Thyroid gland (tissue), 4 donors: ENCODE data around the gene NDUFAF4. TPM values are rescaled to one million over a fixed set of nuclear protein-coding genes. Genes with fewer than 3 reads are reported as not detected.

Experiments
- DNase-seq, 2 donors: peaks; one replicate each; pipeline ENCODE4 v3.0.0-alpha.2; 2019
- H3K27ac ChIP-seq, 3 donors: fragments of 200-600 bp; sonication (generic); 1 replicate in 2 of 3; 2 replicates in 1 of 3; pipeline ENCODE4 v1.5.1; 2016 to 2019; ENCODE audit warnings: mild to moderate bottlenecking in 1 of 3, moderate library complexity in 1 of 3
- H3K27me3 ChIP-seq: fragments of 200-600 bp; sonication (generic); one replicate; pipeline ENCODE4 v1.5.1; 2019
- H3K36me3 ChIP-seq, 2 donors: fragments of 200-600 bp; sonication (generic); one replicate each; pipeline ENCODE4 v1.5.1; 2016 to 2019
- H3K4me1 ChIP-seq, 2 donors: fragments of 200-600 bp; sonication (generic); one replicate each; pipeline ENCODE4 v1.5.1; 2017 to 2019
- H3K4me3 ChIP-seq, 3 donors: fragments of 200-600 bp; sonication (generic); replicated peaks in 1 of 3; 1 replicate in 2 of 3; 2 replicates in 1 of 3; pipeline ENCODE4 v1.5.1; 2016; ENCODE audit warnings: mild to moderate bottlenecking in 1 of 3
- H3K9me3 ChIP-seq: fragments of 200-600 bp; sonication (generic); one replicate; pipeline ENCODE4 v1.5.1; 2017
- CTCF ChIP-seq, 6 experiments: fragments of 200-600 bp in 3 of 6; fragments of 450-650 bp in 3 of 6; sonication (generic) in 3 of 6; IDR thresholded peaks; one replicate each; pipeline ENCODE4 v1.5.1; 2016 to 2019; ENCODE audit warnings: antibody characterized with exemption in 6 of 6, mild to moderate bottlenecking in 2 of 6, inconsistent platforms in 1 of 6, moderate library complexity in 1 of 6
- POLR2A ChIP-seq, 2 donors: fragments of 450-650 bp; IDR thresholded peaks; one replicate each; pipeline ENCODE4 v1.6.1; 2017; ENCODE audit warnings: antibody characterized with exemption in 2 of 2, mild to moderate bottlenecking in 2 of 2, moderate library complexity in 1 of 2
- WGBS, 2 donors: methylation state at CpG; one replicate each; pipeline ENCODE4 v1.1.5; 2017; 5-methylcytosine and 5-hydroxymethylcytosine counted together
- intact Hi-C: fragments of 100-400 bp; cut with DNase I; formaldehyde crosslinking; loops from one replicate; pipeline ENCODE4 v1.15.1; 2023
- total RNA-seq, 4 donors: library from RNA; depleted of rRNA; stranded (reverse); fragments of >200 nt; gene quantifications; one replicate each; pipeline ENCODE4 v1.2.3, GENCODE V29; 2016

Gene NDUFAF4
- total RNA-seq, 4 donors from 2014 or later = 17.1 to 34.8 (median 29.2) TPM

DNA sequence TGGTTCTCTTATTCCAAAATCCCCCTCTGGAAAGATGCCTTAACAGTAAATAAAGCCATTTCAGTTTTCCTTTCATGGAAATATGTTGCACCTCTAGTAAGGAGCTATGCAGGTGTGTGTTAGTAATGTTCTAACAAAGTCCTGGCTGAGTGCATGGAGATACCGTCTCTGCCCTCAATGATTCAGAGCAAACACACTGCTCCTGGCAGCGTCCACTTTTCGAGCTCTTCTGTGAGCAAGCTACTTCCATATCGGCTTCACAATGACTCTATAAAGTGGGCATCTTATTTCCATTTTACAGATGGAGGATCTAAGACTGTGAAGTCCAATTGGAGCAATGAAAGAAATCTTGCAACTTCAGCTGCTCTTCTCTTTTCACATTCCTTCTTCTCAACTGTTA is 30.0 kb upstream of the NDUFAF4 start:
- intact Hi-C loops = no loop called here

GRCh38 chr6:96926425-96926824 is 28.7 kb upstream of the NDUFAF4 start:
- Histone ChIP-seq H3K9me3 (no peaks in the 10 kb centered on the region), H3K27me3 (no peaks in the 10 kb centered on the region), H3K4me1 (peaks cover 3 to 7% of the 10 kb centered on the region in 2 donors), H3K36me3 (no peaks in the 10 kb centered on the region), H3K4me3 (no peak overlapping the region), H3K27ac (no peak overlapping the region)
- intact Hi-C loops = no loop called here
- TF ChIP-seq POLR2A (IDR thresholded peaks at IDR 0.05) (no peak), CTCF (IDR thresholded peaks at IDR 0.05) (no peak)
- 70 to 74% methylated on average over 3 of the region's 3 CpGs for WGBS, 2 donors
- no peak for DNase-seq

More for the DNA sequence above, 30.0 kb upstream of the NDUFAF4 start:
- Histone ChIP-seq H3K27me3 (no peaks in the 10 kb centered on the region), H3K9me3 (no peaks in the 10 kb centered on the region), H3K4me3 (no peak overlapping the region), H3K27ac (no peak overlapping the region), H3K36me3 (no peaks in the 10 kb centered on the region), H3K4me1 (peaks cover 3 to 7% of the 10 kb centered on the region in 2 donors)
- 77 to 87% methylated on average over 4 of the region's 4 CpGs for WGBS, 2 donors
- TF ChIP-seq CTCF (IDR thresholded peaks at IDR 0.05) = no peak
- TF ChIP-seq POLR2A (IDR thresholded peaks at IDR 0.05) = no peak
- no peak for DNase-seq

- Histone ChIP-seq H3K9me3 (no peaks in the 10 kb centered on the region), H3K4me3 (peak overlapping the region in 1 of 3 donors; percentile 46), H3K36me3 (no peaks in the 10 kb centered on the region), H3K27ac (no peak overlapping the region), H3K4me1 (peaks cover 3 to 7% of the 10 kb centered on the region in 2 donors), H3K27me3 (no peaks in the 10 kb centered on the region)
- no peak for DNase-seq
- no peak for TF ChIP-seq CTCF (IDR thresholded peaks at IDR 0.05)
- 40 to 43% methylated on average over 8 of the region's 8 CpGs for WGBS, 2 donors
- intact Hi-C loops = no loop called here
These were observed 27.6 kb upstream of the NDUFAF4 start for GRCh38 chr6:96925290-96925687.

DNA sequence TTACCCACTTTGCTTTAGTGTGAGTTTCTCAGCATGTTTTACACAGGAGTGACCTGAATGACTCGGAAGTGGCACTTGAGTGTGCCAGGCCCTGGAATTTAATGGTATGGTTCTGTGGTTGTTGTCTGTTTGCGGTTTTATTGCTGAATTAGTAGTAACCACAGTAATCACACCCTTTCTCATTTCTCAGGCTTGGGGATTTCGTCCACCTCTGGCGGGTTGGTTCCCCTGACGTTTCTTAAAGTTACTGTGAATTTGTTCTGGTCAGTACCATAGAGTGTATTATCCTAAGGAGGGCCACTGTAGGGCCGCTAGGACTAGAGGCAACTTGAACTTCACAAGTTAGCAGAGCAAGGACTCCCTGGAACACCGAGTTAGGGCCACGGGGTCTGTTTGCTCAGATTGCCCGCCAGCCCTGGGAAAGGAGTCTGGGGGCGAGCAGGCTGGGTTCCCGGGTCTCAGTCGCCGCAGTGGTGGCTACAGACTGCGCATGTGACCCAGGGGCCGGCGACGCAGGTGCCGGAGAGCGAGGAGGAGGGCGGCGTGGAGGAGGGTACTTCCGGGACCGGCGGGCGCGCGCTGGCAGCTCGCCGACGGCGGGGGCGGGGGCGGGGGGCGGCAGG is 26.3 kb upstream of the NDUFAF4 start:
- Histone ChIP-seq H3K36me3 (no peaks in the 10 kb centered on the region), H3K27me3 (no peaks in the 10 kb centered on the region), H3K27ac (peak overlapping the region; percentile 60 to 93 (median 65)), H3K4me3 (peak overlapping the region in 2 of 3 donors; percentile 4 to 46), H3K4me1 (peaks cover 3 to 7% of the 10 kb centered on the region in 2 donors), H3K9me3 (no peaks in the 10 kb centered on the region)
- intact Hi-C loops = no loop called here
- no peak for DNase-seq
- 10 to 13% methylated on average over 9 to 12 of the region's 34 CpGs for WGBS, 2 donors
- TF ChIP-seq POLR2A (IDR thresholded peaks at IDR 0.05) (peak in 1 of 2 donors; percentile 70), CTCF (IDR thresholded peaks at IDR 0.05) (peak in 1 of 6 experiments; percentile 7)

GRCh38 chr6:96923400-96923799 is 25.7 kb upstream of the NDUFAF4 start:
- no peak overlapping the region for H3K4me3 ChIP-seq
- H3K27me3 ChIP-seq = no peaks in the 10 kb centered on the region
- DNase-seq = no peak
- intact Hi-C loops = no loop called here
- WGBS, 2 donors = 54 to 73% methylated on average over 3 of the region's 3 CpGs
- H3K27ac ChIP-seq = peak overlapping the region; percentile 60 to 93 (median 65)
- no peaks in the 10 kb centered on the region for H3K36me3 ChIP-seq
- no peaks in the 10 kb centered on the region for H3K9me3 ChIP-seq
- H3K4me1 ChIP-seq = peaks cover 3 to 7% of the 10 kb centered on the region in 2 donors
- TF ChIP-seq POLR2A (IDR thresholded peaks at IDR 0.05) = no peak
- TF ChIP-seq CTCF (IDR thresholded peaks at IDR 0.05) = no peak
